GM18519 (cell line): Measurements from ENCODE around the gene USP3.
"Not testable (repeated sequence)": the region's sequence is repeated elsewhere in the genome, so short reads cannot be mapped to it uniquely, and the experiment has no call there.

Source experiments
- ATAC-seq: cut with Tn5 transposase; IDR thresholded peaks from one replicate; pipeline ENCODE4 v1.9.1; 2021; ENCODE audit warnings: mild to moderate bottlenecking, moderate library complexity; ENCODE audit not compliant: unreplicated experiment, low FRiP score

USP3 gene

DNA sequence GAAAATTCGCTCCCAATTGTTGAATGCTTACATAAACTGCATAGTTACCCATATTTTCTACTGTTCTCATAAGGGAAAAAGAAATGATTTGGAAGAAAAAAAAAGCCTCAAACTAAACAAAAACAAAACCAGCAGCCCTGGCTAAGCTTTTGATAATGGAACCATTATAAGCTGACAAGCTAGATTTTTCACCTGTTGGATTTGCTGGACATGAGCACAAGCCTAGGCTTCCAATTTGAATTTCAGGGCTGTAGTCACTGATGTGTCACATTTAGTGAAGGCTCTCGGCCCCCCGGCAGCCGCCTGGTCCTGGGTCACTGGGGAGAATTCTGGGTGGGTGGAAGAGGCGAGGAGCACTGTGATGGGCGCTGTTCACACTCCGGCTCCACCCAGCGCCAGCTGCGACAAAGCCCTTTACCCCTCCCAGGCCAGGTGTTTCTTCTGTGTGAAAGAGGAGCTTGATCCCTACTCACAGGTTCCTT, 97.4 kb downstream of the USP3 start:
- ATAC-seq, result no peak

DNA sequence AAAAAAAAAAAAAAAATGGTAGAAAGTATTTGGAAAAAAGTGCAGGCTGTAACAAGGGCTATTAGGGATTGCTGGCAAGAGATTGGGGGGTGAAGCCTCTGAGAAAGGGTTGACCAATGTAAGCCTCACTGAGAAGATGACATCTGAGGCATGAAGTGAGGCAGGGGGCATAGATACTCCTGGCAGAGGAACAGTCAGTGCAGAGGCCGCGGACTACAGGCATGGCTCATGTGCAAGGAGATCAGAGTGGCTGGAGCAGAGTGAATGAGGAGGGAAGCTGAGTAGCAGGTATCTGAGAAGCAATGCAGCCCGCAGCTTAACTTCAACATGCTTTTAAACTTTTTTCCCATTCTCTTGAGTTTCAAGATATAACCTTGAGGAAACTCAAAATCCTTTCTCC, 98.2 kb downstream of the USP3 start:
- ATAC-seq, result no peak

DNA sequence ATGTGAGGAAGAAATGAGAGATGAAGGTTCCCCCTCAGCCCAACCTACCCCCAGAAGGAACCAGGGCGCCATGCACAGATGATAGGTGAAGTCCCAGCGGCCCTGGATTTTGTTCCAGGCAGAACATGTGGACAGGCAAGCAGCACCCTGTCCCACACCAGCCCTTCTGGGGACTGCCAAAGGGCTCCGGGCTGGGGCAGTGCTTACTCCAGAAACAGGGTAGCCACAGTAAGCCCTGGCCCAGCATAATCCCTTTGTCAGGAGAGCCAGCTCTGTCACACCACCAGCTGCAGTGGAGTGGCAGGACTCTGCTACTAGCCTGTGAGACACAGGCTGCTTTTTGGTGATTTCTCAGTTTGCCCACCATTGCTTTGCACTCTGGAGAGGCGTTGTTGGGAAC, 99.1 kb downstream of the USP3 start:
- no peak for ATAC-seq

DNA sequence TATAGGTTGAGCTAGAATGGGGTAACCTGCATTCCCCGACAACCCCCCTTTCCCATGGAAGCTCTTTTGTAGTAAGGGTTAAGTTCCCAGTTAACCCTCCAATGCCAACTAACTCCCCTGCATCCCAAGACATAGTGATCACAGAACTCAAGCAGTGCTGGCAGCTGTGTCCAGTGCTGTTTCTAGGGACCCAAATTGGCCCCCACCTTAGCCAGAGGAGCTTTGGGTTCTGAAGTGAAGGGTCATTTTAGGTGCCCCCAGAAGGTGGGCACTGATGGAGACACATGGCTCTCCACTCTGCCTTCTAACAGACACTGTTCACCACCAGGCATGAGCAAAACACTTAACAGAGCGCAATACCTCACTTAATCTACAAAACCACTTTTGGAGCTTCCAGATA, 99.9 kb downstream of the USP3 start:
- ATAC-seq, result no peak

DNA sequence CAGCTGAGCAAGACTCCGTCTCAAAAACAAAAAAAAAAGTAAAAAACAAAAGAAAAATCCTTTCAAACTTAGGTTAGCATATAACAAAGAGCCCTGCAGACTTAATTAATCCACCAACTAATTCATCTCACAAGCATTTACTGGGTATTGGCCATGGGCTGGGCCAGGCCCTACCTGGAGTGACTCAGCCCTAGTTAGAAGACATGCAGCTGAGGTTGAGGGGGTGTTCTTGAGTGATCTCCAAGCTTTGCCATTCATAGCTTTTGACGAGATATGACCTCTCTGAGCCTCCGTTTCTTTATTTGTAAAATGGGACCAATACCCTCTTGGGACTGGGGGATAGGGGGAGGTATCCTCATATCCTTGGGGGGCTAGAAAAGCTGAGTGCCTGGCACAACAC, 100.6 kb downstream of the USP3 start:
- no peak for ATAC-seq

DNA sequence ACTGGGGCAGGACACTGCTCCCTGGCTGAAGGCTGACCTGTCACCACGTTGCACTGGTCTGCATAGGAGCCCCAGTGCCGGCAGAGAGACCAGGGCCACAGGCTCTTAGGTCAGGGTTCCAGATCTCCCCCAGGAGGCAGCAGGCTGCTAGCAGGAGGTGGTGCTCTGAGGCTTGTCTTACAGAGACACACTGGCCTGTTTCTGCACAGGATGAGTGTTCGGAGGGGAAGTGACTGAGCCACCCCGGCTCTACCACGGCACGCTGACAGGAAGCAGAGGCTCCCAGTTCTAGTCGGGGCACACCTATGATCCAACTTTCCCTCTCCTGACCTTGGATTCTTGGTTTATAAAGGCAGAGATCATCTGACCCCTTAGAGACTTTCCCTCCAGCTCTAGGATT, 101.4 kb downstream of the USP3 start:
- ATAC-seq, result no peak

DNA sequence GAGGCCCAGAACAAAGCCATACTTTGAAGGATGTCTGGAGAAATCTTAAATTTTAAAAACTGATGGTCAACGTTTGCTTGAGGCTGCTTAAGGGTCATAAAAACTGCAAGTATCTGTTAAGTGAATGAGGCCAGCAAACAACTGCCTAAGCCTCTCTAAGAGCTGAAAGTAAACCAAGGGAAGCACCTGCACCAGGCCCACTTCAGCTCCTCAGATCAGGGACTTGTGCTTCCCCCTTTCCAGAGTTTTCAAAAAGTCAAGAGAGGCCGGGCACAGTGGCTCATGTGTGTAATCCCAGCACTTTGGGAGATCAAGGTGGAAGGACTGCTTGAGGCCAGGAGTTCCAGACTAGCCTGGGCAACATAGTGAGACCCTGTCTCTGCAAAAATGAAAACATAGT, 101.9 kb downstream of the USP3 start:
- no peak for ATAC-seq

DNA sequence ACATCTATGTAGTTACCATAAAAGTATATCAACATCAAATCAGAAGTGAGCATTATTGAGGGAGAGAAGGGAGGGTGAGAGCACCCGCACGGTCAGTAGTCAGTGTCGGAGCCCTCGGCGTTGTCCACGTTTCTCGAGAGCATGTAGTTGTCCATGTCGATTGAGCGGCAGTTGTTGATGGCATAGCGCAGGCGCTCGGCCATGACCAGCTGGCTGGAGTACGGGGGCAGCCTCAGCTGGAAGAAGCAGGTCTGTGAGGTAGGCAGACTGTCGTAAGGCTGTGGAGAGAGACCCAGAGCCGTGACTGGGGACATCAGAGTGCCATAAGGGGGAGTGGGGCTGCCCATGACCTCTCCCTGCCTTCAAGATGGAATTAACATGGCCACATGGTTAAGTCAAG, 104.6 kb downstream of the USP3 start:
- ATAC-seq, result no peak

DNA sequence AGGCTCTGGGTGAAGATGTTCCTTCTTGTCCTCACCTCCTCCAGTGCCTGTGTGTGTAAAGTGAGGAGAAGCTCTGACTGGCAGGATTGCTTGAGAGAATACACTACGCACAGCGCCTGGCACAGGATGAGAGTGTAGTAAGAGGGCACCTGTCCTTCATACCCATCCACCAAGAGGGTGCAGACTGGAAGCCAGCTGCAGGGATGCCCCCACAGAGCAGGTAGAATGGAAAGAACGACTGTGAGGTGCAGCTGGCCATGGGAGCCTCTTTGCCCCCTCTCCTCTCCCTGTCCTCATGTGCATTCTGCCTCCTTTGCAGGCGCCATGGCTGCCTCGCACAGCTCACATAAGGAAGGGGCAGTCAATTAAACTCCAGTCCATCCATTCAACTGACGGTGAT, 105.1 kb downstream of the USP3 start:
- no peak for ATAC-seq

DNA sequence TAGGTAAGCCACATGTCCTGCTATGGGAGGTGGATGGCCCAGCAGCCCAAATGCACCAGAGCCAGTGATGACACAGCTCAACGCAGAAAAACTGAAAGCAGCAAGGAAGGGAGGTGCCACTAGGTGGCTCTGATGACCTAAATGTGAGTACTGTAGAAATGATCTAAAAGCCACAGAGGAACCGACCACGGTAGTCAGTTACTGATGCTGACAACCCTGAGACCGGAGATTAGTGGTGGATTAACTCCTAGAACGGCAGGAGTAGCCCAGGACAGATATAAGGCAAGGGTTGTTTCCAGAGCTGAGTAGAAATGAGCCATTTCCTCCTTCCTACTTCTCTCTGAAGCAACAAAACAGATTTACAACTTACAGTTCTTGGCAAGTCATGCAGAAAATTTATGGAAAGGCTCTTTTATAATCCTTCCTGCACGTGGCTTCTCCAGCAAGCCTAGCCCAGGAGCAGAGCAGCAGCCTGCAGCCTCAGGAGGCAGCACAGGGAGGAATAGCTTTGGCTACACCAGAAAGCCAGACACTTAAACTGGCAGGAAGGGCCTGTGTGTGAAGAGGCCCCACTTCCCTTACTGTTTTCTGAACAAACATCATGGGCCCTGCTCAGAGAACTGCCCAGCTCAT, 105.9 kb downstream of the USP3 start:
- ATAC-seq, result no peak

DNA sequence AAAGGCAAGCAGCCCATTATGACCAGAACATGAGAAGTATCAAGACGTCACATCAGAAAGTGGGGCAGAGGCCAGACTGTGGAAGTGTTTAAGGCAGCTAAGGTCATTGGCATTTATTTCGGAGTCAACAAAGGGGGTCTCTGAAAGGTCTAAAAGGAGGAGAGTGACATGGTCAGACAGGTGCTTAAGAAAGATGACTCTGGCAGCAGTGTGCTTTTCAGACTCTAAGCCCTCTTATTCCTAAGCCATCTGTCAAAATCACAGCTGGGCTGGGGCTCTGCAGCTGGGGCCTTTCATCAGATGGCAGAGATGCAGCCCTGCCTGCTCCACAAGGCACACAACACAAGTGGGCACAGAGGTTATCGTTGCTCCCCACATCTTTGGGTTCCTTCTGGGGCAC, 106.8 kb downstream of the USP3 start:
- no peak for ATAC-seq

DNA sequence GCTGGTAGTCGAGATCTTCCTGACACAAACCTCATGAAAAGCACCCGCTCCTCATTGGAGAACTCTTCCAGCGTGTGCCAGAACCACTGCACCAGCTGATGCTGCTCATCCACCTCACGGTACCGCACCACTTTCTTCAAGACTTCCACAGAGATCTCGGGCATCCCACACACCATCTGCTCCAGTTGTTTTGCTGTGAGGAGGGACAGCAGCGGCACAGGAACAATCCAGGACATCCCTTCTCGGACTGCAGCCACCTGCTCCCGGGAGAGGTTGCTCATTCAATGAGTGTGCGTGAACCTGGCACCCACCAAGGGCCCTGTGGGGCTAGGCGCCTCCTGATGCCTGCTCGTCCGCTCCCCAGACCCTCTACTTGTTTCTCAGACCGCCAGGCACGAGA, 107.9 kb downstream of the USP3 start:
- no peak for ATAC-seq

DNA sequence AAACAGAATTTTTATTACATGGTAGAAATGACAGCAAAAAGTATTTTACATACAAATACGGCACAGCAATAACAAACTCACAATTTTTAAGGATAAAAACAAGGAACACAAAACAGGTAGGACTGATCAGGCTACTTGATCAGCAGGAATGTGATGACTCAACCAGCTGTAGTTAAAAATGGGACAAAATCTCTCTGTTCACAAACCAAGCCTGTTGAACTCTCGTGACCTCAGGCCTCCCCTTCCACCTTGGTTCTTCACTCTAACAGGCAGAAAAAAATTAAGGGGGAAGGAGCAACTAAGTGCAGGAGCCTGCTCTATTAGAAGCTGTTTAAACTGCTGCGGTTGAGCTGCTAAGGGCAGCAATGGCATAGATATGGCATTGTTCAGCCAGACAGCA, 111.5 kb downstream of the USP3 start:
- ATAC-seq, result no peak

DNA sequence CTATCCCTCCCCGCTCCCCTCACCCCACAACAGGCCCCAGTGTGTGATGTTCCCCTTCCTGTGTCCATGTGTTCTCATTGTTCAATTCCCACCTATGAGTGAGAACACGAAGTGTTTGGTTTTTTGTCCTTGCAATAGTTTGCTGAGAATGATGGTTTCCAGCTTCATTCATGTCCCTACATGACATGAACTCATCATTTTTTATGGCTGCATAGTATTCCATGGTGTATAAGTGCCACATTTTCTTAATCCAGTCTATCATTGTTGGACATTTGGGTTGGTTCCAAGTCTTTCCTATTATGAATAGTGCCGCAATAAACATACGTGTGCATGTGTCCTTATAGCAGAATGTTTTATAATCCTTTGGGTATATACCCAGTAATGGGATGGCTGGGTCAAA, 112.8 kb downstream of the USP3 start:
- not testable (repeated sequence) for ATAC-seq

DNA sequence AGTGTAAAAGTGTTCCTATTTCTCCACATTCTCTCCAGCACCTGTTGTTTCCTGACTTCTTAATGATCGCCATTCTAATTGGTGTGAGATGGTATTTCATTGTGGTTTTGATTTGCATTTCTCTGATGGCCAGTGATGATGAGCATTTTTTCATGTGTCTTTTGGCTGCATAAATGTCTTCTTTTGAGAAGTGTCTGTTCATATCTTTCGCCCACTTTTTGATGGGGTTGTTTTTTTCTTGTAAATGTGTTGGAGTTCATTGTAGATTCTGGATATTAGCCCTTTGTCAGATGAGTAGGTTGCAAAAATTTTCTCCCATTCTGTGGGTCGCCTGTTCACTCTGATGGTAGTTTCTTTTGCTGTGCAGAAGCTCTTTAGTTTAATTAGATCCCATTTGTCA, 113.2 kb downstream of the USP3 start:
- not testable (repeated sequence) for ATAC-seq

DNA sequence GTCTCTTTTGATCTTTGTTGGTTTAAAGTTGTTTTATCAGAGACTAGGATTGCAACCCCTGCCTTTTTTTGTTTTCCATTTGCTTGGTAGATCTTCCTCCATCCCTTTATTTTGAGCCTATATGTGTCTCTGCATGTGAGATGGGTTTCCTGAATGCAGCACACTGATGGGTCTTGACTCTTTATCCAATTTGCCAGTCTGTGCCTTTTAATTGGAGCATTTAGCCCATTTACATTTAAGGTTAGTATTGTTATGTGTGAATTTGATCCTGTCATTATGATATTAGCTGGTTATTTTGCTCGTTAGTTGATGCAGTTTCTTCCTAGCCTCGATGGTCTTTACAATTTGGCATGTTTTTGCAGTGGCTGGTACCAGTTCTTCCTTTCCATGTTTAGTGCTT, 116.4 kb downstream of the USP3 start:
- not testable (repeated sequence) for ATAC-seq

DNA sequence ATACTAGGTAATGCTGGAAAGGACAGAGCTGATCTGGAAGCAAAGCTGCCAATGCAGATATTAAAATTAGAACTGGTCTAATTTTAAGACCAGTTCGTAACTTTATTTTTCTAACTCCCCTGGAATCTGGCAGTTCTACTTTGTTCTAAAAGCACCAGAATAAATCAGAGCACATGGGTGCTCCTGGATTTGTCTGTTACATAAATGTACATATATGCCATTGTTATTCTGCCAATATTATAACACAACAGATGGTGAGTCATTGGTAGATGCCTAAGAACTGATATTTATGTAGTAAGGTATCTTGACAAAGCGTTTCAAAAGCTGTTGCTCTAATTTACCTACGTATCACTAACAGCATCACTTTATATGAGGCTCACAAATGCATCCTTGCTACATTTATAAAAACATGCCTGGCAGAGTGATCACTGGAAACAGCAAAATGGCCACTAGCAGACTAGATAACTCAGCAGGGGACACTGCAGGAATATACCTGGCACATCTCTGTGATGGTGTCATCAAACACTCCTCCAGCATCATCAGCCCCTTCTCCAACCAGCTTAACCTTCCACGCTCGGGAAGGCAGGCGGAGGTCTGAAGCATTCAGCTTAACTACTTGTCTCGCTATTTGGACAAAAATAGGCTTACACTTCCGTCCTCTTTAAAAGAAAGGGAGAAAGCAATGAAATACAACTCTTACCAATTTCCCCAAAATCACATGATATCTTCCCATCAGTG, 119.0 kb downstream of the USP3 start:
- ATAC-seq, result no peak

DNA sequence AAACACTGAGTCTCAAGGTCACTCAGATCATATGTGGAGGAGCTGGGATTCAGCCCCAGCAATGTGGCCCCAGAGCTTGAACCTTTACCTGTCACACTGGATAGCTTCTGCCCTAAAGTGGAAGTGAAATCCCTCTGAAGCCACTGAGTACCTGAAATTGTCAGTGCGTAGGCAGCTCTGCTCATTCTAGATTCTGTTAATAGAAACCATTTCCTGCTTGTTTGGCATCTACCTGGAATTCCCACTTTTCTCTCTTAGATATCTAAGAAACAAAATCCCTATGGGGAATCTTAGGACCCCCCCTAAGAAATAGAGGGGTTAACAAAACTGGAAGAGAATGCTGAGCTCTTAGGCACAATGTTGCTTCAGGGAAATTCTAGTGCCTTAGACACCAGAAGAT, 122.6 kb downstream of the USP3 start:
- no peak for ATAC-seq

DNA sequence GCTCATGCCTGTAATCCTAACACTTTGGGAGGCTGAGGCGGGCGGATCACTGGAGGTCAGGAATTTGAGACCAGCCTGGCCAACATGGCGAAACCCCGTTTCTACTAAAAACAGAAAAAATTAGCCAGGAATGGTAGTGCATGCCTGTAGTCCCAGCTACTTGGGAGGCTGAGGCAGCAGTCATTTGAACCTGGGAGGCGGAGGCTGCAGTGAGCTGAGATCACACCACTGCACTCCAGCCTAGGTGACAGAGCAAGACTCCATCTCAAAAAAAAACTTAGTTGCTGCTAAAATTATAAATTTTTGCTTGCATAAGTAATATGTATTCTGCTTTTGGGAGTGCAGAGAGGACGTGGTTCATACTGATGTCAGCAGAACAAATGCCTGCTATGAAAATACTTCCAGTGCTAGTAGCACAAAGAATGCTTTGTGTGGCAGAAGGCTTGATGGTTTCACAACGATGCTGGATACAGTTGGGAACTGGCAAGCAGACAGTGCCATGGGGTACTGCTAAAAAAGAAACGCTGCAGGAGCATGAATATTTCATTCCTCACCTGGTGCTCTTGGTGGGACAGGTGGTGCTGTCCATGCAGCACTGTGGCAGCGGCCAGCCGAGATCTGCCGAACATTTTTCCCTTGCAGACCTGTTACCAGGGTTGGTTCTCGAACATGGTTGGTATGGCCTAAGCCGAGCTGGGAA, 123.9 kb downstream of the USP3 start:
- ATAC-seq, result no peak

DNA sequence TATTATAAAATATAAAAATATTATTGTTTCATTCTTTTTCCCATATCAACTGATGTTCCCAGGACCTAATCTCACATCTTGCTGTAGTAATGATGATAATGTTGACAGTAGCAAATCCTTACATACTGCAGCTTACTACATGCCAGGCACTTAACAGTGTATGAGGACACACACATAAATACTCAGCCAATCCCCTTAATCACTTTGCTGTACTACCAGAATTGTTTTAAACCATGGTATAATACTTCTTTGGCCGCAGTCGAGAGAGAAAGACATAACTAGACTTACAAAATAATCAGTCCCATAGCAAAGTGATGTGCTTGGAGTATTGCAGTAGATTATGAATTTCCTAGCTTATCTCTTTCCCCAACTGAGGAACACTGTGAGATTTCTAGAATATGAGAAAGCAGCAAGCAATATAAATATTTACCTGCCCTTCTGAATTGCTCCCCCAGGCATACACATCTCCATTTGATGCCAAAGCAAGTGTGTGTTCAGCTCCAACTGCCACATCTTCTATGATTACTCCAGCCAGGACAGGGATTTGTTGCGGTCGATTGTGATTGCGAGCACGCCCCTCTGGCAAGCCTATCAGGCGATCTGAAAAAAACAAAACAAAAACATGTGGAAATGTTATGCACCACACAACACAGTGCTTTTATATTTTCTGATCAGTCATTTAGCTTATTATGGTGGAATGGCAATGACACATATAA, 125.8 kb downstream of the USP3 start:
- ATAC-seq, result no peak

DNA sequence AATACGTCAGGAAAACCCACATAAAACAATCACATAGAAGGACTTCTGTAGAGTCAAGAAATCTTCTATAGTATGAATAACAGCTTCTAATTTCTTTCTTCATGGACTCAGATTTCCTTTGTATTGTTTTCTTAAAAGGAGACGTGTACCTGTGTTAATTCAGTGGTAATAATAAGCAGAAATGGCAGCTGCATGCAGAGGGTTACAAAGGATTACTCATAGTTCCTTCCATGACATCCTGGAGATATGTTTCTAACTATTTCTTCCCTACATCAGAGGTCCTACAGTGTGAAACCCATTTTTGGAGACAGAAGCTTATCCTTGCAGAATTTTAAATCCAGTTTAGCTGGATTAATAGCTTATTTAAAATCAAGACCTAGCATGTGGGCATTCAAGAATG, 128.9 kb downstream of the USP3 start:
- no peak for ATAC-seq
